Endodermal cell (in vitro differentiated cells): ENCODE data around the gene RNU1-3. TPM values are rescaled to one million over a fixed set of nuclear protein-coding genes. Genes with fewer than 3 reads are reported as not detected.
"Not testable (repeated sequence)": the region's sequence is repeated elsewhere in the genome, so short reads cannot be mapped to it uniquely, and the experiment has no call there.

ENCODE experiments used
- DNase-seq: peaks from one replicate; pipeline ENCODE4 v3.0.0-alpha.2; 2017
- H3K27ac ChIP-seq: 2 replicates; pipeline ENCODE4 v1.5.1; 2013; ENCODE audit warnings: mild to moderate bottlenecking, low read depth, low read length, moderate library complexity
- H3K27me3 ChIP-seq: 2 replicates; pipeline ENCODE4 v1.6.1; 2013; ENCODE audit warnings: mild to moderate bottlenecking, low read length, moderate library complexity; ENCODE audit not compliant: insufficient read depth, control insufficient read depth, poor library complexity, severe bottlenecking
- H3K36me3 ChIP-seq: 2 replicates; pipeline ENCODE4 v1.7.0; 2013; ENCODE audit warnings: mild to moderate bottlenecking, low read length, moderate library complexity; ENCODE audit not compliant: control insufficient read depth, insufficient read depth
- H3K4me1 ChIP-seq: one replicate; pipeline ENCODE4 v1.7.0; 2013; ENCODE audit warnings: low read length; ENCODE audit not compliant: control insufficient read depth, insufficient read depth
- H3K4me3 ChIP-seq: 2 replicates; pipeline ENCODE4 v1.5.1; 2013; ENCODE audit warnings: mild to moderate bottlenecking, low read length, moderate library complexity
- H3K9ac ChIP-seq: 2 replicates; pipeline ENCODE4 v1.6.1; 2013; ENCODE audit warnings: mild to moderate bottlenecking, low read length, moderate library complexity; ENCODE audit not compliant: poor library complexity, severe bottlenecking; ENCODE audit errors: extremely low read depth
- H3K9me3 ChIP-seq: 2 replicates; pipeline ENCODE4 v1.6.1; 2013; ENCODE audit warnings: mild to moderate bottlenecking, low read length, moderate library complexity; ENCODE audit not compliant: control insufficient read depth
- H3K27ac Mint-ChIP-seq: 2 replicates; pipeline ENCODE4 v1.8.0; 2020; ENCODE audit warnings: mixed read lengths
- H3K27me3 Mint-ChIP-seq: 2 replicates; pipeline ENCODE4 v1.8.0; 2021; ENCODE audit warnings: mild to moderate bottlenecking, mixed read lengths; ENCODE audit not compliant: insufficient read depth
- H3K36me3 Mint-ChIP-seq: 2 replicates; pipeline ENCODE4 v1.8.0; 2020; ENCODE audit warnings: low read depth, mixed read lengths
- H3K4me1 Mint-ChIP-seq: 2 replicates; pipeline ENCODE4 v1.8.0; 2020; ENCODE audit warnings: mixed read lengths
- H3K4me3 Mint-ChIP-seq: 2 replicates; pipeline ENCODE4 v1.8.0; 2020; ENCODE audit warnings: mild to moderate bottlenecking, moderate library complexity, mixed read lengths
- H3K9me3 Mint-ChIP-seq: 2 replicates; pipeline ENCODE4 v1.8.0; 2020; ENCODE audit warnings: mild to moderate bottlenecking, mixed read lengths
- WGBS, 2 experiments: methylation state at CpG; one replicate each; pipeline versions ENCODE4 v1.1.5 to v1.1.7; 2013; ENCODE audit warnings: missing lambda C conversion rate in 2 of 2, mixed read lengths in 1 of 2; ENCODE audit not compliant: insufficient coverage in 1 of 2, insufficient read length in 1 of 2; 5-methylcytosine and 5-hydroxymethylcytosine counted together
- total RNA-seq, 2 donors: library from RNA; stranded (reverse); fragmentation: NEBNext Ultra II Directional in 1 of 2; extraction: Animal tissue kit (Norgen Biotek cat#: 25700) in 1 of 2; gene quantifications; 2 replicates in 1 of 2; 3 replicates in 1 of 2; pipeline ENCODE4 v1.2.1, GENCODE V29; 2021
- TF ChIP-seq, protein P1 (sequence below): fragments of 200-600 bp; sonication (generic); conservative IDR thresholded peaks from 2 replicates; pipeline ENCODE4 v1.5.0; 2021; ENCODE audit warnings: antibody characterized with exemption, mild to moderate bottlenecking

Gene RNU1-3
- total RNA-seq, 2 donors from 2014 or later = 2,483 to 3,611 TPM

DNA sequence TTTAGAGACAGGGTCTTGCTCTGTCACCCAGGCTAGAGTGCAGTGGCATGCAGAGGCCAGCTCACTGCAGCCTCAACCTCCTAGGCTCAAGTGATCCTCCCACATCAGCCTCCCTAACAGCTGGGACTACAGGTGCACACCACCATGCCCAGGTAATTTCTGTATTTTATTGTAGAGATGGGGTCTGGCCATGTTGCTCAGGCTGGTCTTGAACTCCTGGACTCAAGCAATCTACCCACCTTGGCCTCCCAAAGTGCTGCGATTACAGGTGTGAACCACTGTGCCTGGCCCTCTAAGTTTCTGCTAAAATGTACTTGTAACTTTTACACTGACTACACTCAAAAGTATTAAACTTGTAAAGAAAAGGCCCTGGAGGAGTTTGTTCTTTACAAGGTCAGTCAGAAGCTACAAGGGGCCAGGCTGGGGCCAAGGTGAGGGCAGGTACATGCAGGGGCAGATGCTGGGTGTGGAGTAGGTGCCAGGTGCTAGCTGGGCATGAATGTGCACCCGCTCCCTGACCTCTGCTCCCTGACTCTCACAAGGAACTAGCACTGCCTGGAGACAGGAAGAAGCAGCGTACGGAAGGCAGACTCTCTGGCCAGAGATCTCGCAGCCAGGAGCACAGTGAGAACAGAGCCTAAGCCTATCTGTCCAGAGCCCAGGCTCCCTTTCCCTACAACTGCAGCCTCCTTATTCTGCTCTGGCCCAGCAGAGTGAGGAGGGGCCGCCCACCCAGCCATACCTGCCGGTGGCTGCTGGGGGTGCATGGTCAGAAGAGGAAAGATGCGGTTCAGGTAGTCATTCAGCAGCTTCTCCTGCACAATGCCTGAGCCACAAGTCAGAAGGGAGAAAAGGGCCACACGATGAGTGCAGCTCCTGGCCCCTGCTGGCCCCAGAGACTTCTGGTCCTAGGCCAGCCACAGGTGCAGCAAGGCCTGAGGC lies 24.5 kb downstream of the RNU1-3 start:
- H3K36me3 ChIP-seq, H3K9ac ChIP-seq, H3K36me3 Mint-ChIP-seq, H3K27me3 ChIP-seq, H3K9me3 ChIP-seq, H3K27ac Mint-ChIP-seq, H3K27me3 Mint-ChIP-seq, H3K27ac ChIP-seq, H3K9me3 Mint-ChIP-seq, H3K4me3 ChIP-seq, H3K4me1 Mint-ChIP-seq, H3K4me3 Mint-ChIP-seq: not testable (repeated sequence)
- peaks cover 11% of the 10 kb centered on the region for H3K4me1 ChIP-seq
- 91 to 93% methylated on average over 8 to 9 of the region's 9 CpGs for WGBS, 2 experiments
- DNase-seq = peak; percentile 52

DNA sequence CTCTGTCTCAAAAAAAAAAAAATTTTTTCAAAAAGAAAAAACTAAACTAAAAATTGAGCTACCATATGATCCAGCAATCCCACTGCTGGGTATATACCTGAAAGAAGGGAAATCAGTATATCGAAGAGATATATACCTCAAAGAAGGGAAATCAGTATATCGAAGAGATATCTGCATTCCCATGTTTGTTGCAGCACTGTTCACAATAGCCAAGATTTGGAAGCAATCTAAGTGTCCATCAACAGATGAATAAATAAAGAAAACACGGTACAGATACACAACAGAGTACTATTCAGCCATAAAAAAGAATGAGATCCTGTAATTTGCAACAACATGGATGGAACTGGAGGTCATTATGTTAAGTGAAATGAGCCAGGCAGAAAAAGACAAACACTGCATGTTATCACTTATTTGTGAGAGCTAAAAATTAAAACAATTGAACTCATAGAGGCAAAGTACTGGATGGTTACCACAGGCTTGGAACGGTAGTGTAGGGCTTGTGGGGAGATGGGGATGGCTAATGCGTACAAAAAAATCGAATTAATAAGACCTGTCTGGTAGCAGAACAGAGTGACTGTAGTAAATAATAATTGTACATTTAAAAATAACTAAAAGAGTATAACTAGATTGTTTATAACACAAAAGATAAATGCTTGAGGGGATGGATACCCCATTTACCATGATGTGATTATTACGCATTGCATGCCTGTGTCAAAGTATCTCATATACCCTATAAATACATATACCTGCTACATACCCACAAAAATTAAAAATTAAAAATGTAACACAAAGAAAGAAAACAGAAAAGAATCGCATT lies 25.4 kb downstream of the RNU1-3 start:
- not testable (repeated sequence) for H3K9me3 Mint-ChIP-seq, H3K9ac ChIP-seq, H3K36me3 ChIP-seq, H3K4me3 Mint-ChIP-seq, H3K27ac Mint-ChIP-seq, H3K4me1 Mint-ChIP-seq, H3K27me3 Mint-ChIP-seq, H3K36me3 Mint-ChIP-seq, H3K27ac ChIP-seq, H3K9me3 ChIP-seq, H3K4me3 ChIP-seq, H3K27me3 ChIP-seq
- H3K4me1 ChIP-seq = peaks cover 11% of the 10 kb centered on the region
- DNase-seq = peak; percentile 30
- 93% methylated on average over 7 to 8 of the region's 8 CpGs for WGBS, 2 experiments

DNA sequence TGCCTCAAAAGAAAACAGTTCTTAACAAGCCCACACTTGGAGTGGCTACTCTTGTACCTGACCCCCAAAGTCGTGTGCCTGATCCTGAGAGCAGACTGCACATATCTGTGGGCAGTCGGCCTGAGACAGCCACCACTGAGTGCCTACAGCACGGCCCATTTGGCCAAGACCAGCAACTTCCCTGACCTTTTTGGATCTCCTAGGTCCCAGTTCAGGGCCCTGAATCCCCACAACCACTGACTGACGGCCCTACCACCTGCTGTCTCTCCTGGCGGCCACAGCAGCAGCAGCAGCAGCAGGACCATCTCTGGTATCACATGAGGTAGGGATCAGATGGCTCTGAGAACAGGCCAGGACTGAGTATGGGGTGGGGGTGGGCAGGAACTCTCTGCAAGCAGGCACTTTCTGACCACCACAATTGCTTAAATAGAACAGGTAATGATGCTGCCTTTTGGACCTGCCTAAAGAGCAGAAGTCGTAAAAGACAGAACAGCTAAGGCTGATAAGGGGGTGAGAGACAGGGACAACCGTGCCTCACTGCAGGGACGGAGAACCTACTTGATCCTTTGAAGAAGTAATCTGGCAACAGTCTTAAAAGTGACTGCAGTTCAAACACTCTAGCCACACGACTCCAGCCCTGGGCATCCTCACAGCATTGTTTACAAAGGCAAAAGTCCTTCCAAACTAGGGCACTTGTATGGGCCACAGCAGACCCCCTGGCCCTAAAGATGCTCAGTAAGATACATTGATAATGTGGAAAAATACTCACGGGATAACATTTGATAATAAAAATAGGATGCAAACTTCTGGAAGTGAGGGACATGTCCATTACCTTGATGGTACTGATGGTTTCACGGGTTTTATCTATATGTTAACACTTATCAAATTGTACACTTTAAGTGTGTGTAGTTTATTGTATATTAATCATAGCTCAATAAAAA lies 27.4 kb downstream of the RNU1-3 start:
- not testable (repeated sequence) for H3K9me3 Mint-ChIP-seq, H3K4me3 ChIP-seq, H3K9ac ChIP-seq, H3K27ac Mint-ChIP-seq, H3K36me3 Mint-ChIP-seq, H3K4me3 Mint-ChIP-seq, H3K4me1 Mint-ChIP-seq, H3K9me3 ChIP-seq, H3K27me3 Mint-ChIP-seq, H3K36me3 ChIP-seq, H3K27me3 ChIP-seq, H3K27ac ChIP-seq
- peaks cover 11% of the 10 kb centered on the region for H3K4me1 ChIP-seq
- WGBS, 2 experiments = 72 to 75% methylated on average over 9 to 11 of the region's 11 CpGs
- TF ChIP-seq, protein P1, sequence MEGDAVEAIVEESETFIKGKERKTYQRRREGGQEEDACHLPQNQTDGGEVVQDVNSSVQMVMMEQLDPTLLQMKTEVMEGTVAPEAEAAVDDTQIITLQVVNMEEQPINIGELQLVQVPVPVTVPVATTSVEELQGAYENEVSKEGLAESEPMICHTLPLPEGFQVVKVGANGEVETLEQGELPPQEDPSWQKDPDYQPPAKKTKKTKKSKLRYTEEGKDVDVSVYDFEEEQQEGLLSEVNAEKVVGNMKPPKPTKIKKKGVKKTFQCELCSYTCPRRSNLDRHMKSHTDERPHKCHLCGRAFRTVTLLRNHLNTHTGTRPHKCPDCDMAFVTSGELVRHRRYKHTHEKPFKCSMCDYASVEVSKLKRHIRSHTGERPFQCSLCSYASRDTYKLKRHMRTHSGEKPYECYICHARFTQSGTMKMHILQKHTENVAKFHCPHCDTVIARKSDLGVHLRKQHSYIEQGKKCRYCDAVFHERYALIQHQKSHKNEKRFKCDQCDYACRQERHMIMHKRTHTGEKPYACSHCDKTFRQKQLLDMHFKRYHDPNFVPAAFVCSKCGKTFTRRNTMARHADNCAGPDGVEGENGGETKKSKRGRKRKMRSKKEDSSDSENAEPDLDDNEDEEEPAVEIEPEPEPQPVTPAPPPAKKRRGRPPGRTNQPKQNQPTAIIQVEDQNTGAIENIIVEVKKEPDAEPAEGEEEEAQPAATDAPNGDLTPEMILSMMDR = peak; percentile 61
- peak; percentile 88 for DNase-seq

DNA sequence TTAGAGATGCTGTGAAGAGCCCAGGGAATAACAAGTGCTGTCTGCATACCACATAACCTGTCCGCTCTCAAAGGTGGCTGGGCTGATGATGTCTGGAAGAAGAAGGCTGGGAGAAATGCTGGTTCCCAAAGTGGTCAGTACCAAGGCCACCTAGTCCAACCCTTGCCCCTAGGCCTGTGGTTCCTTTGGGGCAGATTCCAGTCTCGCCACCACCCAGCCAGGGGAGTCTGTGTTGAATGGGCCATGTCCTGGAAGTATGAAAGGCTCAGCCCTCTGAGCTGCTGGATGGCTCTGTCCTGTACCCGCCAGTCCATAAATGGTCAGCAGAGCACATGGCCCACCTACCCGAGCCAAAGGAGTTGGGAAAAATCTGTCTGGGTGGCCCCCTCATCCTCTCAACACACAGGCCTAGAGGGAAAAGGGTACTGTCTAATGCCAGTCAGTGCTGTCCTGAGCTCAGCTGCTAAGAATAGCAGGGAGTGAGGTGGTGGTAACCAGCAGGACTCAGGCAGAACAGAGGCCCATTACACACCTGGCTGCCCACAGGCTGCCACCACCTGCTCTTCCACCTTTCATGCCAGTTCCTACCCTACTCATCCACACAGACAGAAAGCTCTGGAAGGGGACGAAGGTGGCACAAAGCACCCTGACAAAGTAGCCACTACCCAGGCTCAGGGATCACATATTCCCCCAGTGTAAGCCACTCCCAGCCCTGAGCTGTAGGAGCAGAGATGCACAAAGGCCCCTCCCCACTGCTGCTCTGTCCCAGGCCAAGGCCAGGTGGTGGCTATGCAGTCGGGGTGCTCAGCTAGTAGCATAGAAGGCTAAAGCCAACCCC lies 28.6 kb downstream of the RNU1-3 start:
- H3K9ac ChIP-seq, H3K27ac ChIP-seq, H3K4me3 Mint-ChIP-seq, H3K4me3 ChIP-seq, H3K9me3 ChIP-seq, H3K27ac Mint-ChIP-seq, H3K27me3 ChIP-seq, H3K4me1 Mint-ChIP-seq, H3K27me3 Mint-ChIP-seq, H3K9me3 Mint-ChIP-seq: not testable (repeated sequence)
- WGBS, 2 experiments = 86 to 88% methylated on average over 4 to 5 of the region's 6 CpGs
- peaks cover 11% of the 10 kb centered on the region for H3K36me3 ChIP-seq
- DNase-seq = peak; percentile 54
- peaks cover 15% of the 10 kb centered on the region for H3K36me3 Mint-ChIP-seq
- H3K4me1 ChIP-seq = peaks cover 10% of the 10 kb centered on the region

DNA sequence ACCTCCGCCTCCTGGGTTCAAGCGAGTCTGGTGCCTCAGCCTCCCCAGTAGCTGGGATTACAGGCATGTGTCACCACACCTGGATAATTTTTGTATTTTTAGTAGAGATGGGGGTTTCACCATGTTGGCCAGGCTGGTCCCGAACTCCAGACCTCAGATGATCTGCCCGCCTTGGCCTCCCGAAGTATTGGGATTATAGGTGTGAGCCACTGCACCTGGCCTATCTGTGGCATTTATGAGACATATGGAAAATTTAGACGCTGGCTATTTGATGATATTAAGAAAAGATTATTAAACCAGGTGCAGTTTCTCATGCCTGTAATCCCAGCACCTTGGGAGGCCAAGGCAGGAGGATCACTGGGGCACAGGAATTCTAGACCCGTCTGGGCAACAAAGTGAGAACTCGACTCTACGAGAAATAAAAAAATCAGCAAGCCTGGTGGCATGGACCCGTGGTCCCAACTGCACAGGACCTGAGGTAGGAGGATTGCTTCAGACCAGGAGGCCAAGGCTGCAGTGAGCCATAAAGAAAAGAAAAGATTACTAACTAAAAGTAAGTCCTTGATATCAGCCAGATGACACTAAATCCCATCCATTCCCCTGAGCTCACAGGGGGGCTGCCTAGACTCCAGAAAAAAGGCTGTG lies 30.1 kb downstream of the RNU1-3 start:
- H3K9me3 Mint-ChIP-seq, H3K4me1 Mint-ChIP-seq, H3K27ac ChIP-seq, H3K4me3 ChIP-seq, H3K4me1 ChIP-seq, H3K27ac Mint-ChIP-seq, H3K4me3 Mint-ChIP-seq, H3K9me3 ChIP-seq, H3K9ac ChIP-seq, H3K27me3 Mint-ChIP-seq, H3K27me3 ChIP-seq: not testable (repeated sequence)
- peak; percentile 51 for DNase-seq
- WGBS, 2 experiments = 92 to 93% methylated on average over 10 of the region's 10 CpGs
- peaks cover 29% of the 10 kb centered on the region for H3K36me3 Mint-ChIP-seq
- H3K36me3 ChIP-seq = peaks cover 26% of the 10 kb centered on the region
